Astrocyte of the cerebellum (primary cell): ENCODE results near the gene HAND1.

ENCODE experiments used
- DNase-seq: peaks from one replicate; pipeline ENCODE4 v3.0.0-alpha.2; 2011; ENCODE audit warnings: low read depth
- H3K4me3 ChIP-seq: 2 replicates; pipeline ENCODE4 v1.5.1; 2011; ENCODE audit warnings: mild to moderate bottlenecking, low read depth, low read length, moderate library complexity
- in situ Hi-C: cut with HindIII; loops from 2 replicates; pipeline ENCODE4 v1.10.0; 2017; ENCODE audit warnings: low sequenced_read_pairs
- TF ChIP-seq, protein P1 (sequence below): IDR thresholded peaks from 2 replicates; pipeline ENCODE4 v1.5.1; 2012; ENCODE audit warnings: low read length, low read depth, moderate library complexity, mild to moderate bottlenecking; ENCODE audit errors: missing control alignments

HAND1 gene

DNA sequence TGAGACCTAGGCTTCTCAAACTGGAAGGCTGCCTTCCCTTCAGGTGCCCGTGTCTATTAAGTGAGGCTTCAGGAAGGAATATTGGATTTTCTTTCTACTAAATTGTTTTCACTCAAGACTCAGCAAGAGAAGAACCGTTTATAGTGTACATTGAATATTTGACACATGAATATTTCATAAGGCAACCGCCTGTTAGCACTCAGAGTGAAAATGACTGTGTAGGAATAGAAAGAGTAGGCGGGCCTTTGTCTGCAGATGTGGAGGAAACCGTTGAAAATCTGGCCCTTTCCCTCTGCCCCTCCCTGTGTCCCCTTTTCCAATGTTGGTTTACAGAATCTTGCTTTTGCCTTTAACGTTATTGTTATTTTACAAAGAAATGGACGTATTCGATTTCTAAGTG is 26.1 kb downstream of the HAND1 start:
- H3K4me3 ChIP-seq: no peak overlapping the region
- in situ Hi-C loops: no loop called here
- DNase-seq: no peak
- TF ChIP-seq, protein P1, sequence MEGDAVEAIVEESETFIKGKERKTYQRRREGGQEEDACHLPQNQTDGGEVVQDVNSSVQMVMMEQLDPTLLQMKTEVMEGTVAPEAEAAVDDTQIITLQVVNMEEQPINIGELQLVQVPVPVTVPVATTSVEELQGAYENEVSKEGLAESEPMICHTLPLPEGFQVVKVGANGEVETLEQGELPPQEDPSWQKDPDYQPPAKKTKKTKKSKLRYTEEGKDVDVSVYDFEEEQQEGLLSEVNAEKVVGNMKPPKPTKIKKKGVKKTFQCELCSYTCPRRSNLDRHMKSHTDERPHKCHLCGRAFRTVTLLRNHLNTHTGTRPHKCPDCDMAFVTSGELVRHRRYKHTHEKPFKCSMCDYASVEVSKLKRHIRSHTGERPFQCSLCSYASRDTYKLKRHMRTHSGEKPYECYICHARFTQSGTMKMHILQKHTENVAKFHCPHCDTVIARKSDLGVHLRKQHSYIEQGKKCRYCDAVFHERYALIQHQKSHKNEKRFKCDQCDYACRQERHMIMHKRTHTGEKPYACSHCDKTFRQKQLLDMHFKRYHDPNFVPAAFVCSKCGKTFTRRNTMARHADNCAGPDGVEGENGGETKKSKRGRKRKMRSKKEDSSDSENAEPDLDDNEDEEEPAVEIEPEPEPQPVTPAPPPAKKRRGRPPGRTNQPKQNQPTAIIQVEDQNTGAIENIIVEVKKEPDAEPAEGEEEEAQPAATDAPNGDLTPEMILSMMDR: no peak

DNA sequence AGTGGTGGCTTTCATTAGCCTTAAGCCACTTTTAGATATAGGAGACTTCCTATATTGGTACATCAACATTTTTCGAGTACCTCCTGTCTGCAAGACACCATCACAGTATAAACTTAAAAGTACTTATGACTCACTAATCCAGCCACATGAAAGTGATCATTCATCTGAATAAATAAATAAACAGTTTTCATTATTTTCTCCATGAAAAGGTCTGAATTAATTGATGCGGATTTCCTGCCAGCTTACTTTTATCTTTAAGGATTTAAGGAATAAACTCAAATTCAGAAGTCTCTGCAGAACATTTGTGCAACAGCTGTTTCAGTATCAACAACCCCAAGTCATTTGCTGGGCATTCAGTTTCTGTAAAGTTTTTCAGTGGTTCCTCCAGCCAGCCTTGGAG is 28.2 kb downstream of the HAND1 start:
- in situ Hi-C loops: no loop called here
- TF ChIP-seq, protein P1: no peak
- DNase-seq: no peak
- H3K4me3 ChIP-seq: no peak overlapping the region

DNA sequence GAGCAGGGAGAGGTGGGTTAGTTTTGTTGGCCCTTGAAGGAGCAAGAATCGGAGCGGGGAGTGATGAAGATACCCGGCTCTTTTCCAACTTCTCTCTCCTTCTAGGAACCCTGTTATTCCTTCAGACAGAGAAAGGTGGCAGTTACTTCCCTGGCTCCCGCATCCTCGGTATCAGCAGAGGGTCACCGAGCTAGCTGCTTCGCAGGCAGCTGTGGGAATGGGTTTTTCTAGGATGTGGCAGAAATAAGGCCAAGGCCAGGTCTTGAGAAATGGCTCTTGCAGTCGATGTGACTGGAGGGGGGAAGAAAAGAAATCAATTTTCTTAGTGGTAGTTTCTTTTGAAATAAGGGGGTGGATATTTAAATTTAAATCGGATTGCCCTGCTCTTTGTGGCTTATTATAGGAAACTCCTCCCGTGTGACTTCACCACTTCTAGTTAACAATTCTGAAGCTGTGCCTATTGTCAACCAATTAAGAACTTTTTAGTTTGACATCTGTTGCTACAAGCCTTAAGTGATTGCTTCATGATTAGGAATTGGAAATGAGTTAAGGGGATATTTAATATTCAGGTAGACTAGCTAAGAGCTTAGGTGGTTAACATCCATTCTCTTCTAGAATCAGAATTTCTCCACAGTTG is 30.8 kb downstream of the HAND1 start:
- peak overlapping the region; percentile 88 for H3K4me3 ChIP-seq
- in situ Hi-C loops: no loop called here
- DNase-seq: no peak
- TF ChIP-seq, protein P1: no peak

DNA sequence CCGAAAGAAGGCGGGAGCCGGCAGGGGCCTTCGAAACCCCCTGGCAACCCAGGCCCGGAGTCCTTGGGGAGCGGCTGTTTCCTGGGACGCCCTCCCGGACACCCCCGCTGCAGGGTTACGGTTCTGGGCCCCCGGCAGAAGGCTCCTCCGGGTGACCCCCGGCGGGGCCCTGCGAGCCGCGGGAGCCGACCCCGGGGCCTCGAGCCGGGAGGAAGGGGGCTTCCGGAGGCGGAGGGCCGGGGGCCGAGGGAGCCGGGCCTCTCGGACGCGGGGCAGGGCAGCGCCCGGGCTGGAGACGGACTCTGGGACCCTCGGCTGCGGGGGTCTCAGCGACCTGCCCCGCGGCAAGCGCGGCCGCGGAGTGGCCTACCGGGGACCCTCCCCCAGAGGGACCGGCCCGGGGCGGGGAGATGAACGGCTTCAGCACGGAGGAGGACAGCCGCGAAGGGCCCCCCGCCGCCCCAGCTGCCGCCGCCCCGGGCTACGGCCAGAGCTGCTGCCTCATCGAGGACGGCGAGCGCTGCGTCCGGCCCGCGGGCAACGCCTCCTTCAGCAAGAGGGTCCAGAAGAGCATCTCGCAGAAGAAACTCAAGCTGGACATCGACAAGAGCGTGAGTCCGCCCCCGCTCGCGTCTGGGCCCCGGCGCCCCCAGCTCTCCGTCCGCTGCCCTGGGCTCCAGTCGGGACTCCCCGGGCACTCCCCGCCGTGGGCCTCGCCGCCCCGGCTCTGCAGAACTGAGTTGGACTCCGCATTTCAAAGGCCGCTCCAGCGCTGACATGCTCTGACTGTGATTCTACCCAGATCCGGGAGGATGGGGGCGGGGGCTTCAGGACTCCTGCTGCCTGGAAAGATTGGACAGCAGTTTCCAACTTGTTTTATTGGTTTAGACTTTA is 31.6 kb downstream of the HAND1 start:
- TF ChIP-seq, protein P1: no peak
- DNase-seq: peak; percentile 35
- H3K4me3 ChIP-seq: peak overlapping the region; percentile 88
- in situ Hi-C loops: no loop called here

DNA sequence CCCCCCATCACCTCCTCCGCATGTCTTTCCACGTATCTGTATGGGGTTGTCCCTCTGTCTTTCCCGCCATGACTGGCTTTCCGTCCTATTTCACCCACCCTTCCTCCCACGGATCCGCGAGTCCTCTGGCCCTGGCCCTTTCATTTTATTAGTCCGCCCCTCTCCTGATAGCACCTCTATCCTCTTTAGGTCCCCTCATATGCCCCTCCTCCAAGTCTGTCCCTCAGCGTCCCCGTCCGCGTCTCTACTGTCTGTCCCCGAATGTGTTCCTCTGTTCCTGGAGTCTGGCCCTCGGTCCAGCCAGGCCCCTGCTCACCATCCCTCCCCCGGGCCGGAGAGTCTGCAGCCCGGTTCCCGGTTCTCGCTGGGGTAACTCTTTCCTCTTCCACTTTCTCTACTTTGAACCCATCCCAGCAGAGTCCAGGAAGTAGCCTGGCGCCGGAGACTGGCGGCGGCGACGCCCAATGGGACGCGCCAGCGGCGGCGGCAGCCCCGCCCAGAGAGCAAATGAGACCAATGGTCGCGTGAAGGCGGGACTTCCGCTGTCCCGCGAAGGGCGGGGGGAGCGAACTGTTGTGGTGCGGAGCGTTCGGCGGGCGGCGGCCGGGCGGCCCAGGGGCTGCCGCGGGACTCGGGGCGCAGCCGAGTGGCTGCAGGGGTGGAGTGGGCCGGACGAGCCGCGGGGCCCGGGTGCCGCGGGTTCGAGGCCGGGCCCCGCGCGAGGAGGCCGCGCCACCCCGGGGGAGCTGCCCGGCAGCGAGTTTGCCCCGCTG is 32.4 kb downstream of the HAND1 start, which contains the start of gene SAP30L:
TSS of gene SAP30L (plus strand) at position 576 of the 773 bp plus-strand sequence. CDS start 608 bp downstream, outside the sequence.
- peak within 1 kb of the TSS; percentile 88 for H3K4me3 ChIP-seq
- TF ChIP-seq, protein P1: no peak
- in situ Hi-C loops: no loop called here

DNA sequence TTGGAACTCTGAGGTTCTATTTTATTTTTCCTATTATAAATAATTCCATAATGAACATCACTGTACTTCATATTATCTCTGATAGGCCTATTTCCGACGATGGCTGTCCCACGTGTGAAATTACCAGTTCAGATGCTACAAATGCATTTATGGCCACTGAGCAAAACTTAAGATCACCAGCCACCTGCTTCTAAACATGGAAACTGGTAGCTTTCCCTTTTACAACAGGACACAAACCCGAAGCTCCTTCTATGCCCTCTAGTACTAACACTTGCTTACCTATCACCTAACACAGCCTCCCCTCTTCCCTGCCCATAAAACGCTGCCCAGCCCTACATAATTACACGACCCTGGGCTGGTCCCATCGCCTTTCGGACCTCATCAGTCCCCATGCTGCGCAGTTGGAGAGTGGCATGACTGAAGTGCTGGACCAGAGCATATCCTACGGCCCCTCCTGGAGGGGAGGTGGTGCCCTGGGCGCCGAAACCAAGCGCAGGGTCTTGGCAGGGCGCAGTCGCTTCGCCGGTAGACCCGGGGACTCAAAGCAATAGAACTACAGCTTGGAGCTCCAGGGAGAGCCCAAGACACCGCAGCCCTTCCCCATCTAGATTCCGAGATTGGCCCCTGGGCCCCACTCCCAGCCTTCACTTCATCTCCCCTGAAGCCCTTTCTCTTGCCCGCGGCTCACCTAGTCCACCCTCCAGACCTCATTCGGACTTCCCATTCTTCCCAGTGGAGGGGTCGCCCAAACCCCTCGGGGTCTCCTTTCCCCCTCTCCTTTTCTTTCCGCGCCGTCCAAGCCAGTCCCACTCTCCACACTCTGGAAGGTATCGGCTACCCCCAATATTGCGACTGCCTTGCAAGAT is 33.2 kb downstream of the HAND1 start:
- TF ChIP-seq, protein P1: no peak
- in situ Hi-C loops: no loop called here
- H3K4me3 ChIP-seq: peak overlapping the region; percentile 88
- DNase-seq: no peak

More for the DNA sequence above, 32.4 kb downstream of the HAND1 start, which contains the start of gene SAP30L:
- peak; percentile 76 for DNase-seq
